HG02798 (cell line): Measurements from ENCODE around the gene PPFIA3.
"Not testable (repeated sequence)": the region's sequence is repeated elsewhere in the genome, so short reads cannot be mapped to it uniquely, and the experiment has no call there.

ENCODE experiments used
- ATAC-seq: cut with Tn5 transposase; IDR thresholded peaks from one replicate; pipeline ENCODE4 v1.9.1; 2021; ENCODE audit warnings: mild to moderate bottlenecking; ENCODE audit not compliant: unreplicated experiment, poor library complexity

Gene PPFIA3

GRCh38 chr19:49120868-49121267, 1.5 kb downstream of the PPFIA3 start:
- no peak for ATAC-seq

DNA sequence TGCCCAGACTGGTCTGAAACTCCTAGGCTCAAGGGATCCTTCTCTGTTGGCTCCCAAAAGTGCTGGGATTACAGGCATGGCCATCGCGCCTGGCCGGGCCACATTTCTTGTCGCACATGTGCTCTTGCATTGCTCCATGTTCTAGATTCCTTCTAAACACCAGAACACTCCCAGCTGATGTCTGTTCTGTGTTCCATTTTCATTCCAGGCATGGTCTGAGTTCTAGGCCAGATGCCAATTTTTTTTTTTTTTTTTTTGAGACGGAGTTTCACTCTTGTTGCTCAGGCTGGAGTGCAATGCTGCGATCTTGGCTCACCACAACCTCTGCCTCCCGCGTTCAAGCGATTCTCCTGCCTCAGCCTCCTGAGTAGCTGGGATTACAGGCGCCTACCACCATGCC, 2.5 kb downstream of the PPFIA3 start:
- ATAC-seq, result not testable (repeated sequence)

GRCh38 chr19:49123285-49123684, 3.9 kb downstream of the PPFIA3 start:
- ATAC-seq, result not testable (repeated sequence)

GRCh38 chr19:49125025-49125731, 5.8 kb downstream of the PPFIA3 start:
- ATAC-seq, result no peak

GRCh38 chr19:49126575-49126974, 7.2 kb downstream of the PPFIA3 start:
- no peak for ATAC-seq

GRCh38 chr19:49127225-49127624, 7.9 kb downstream of the PPFIA3 start:
- ATAC-seq, result not testable (repeated sequence)

DNA sequence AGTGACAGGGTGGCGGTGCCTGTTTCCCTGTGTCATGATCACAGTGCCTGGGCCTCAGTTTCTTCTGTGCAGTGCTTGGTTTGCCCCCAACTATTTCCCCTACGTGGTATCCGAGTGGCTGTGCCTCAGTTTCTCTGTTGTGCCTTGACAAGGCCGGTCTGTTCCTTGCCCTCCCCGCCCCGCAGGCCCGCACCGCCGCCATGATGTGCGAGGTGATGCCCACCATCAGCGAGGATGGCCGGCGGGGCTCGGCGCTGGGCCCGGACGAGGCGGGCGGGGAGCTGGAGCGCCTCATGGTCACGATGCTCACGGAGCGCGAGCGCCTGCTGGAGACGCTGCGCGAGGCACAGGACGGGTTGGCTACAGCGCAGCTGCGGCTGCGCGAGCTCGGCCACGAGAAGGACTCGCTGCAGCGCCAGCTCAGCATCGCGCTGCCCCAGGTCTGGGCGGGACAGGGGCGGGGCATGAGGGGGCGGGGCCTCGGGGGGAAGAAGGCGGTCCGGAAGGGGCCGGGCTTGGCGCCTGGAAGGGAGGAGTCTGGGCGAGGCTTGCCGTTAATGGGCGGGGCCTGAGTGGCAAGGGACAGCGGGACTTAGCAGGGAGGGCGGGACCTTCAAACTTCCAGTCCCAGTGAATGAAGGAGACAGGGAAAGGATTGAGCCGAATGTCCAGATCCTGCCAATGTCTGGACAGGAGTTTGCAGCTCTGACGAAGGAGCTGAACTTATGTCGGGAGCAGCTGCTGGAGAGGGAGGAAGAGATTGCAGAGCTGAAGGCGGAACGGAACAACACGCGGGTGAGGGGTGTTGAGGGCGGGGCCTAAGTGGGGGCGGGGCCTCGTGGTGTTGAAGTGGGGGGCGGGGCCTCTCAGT, 8.6 kb downstream of the PPFIA3 start:
- ATAC-seq, result peak; percentile 86

DNA sequence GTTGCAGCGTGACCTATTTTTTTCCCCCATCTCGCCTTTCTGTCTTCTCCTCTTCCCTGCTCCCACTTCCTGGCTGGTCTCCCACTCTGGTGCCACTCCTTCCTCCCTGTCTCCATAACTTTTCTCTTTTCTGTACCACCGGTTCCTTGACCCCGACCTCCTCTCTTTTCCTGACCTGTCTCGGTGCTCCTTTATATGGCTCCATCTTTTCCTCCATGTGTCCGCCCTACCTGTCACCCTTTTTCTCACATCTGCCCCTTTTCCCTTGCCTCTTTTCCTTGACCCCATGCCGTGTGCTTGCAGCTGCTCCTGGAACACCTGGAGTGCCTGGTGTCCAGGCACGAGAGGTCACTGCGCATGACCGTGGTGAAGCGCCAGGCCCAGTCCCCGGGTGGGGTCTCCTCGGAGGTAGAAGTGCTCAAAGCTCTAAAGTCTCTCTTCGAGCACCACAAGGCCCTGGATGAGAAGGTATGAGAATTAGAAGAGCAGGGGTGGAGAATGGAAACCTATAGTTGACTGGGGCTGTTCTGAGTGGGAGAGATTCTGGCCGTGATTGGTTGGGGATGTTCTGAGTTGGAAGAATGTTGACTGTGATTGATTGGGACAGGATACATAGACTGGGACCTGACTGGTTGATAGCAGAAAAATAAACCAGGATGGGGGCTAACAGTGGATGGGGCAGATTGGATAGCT, 9.3 kb downstream of the PPFIA3 start:
- ATAC-seq, result no peak

DNA sequence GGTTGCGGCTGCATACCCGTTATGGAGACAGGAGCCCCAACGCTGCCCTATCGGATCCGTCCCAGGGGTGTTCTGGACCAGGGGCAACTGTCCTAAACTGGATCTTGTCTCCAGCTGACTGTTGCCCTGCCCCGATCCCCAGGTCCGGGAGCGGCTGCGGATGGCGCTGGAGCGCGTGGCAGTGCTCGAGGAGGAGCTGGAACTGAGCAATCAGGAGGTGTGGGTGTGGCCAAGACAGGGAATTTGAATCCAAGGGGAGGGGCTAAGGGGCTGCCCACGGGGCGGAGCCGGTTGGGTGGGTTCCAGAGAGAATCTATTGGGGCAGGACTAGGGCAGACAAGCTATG, 9.9 kb downstream of the PPFIA3 start:
- no peak for ATAC-seq

DNA sequence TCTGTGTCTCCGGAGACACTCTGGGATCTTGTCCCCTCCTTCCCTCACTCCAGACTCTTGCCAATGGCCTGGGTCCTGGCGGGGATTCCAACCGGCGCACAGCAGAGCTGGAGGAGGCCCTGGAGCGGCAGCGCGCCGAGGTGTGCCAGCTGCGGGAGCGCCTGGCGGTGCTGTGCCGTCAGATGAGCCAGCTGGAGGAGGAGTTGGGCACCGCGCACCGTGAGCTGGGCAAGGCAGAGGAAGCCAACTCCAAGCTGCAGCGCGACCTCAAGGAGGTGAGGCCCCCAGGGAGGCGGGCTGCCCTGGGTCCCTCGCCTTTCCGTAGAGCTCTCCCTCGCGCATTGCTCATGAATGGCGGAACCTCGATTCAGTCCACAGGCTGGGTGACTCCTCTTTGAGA, 11.0 kb downstream of the PPFIA3 start:
- no peak for ATAC-seq

GRCh38 chr19:49132974-49133609, 13.7 kb downstream of the PPFIA3 start:
- ATAC-seq, result no peak

DNA sequence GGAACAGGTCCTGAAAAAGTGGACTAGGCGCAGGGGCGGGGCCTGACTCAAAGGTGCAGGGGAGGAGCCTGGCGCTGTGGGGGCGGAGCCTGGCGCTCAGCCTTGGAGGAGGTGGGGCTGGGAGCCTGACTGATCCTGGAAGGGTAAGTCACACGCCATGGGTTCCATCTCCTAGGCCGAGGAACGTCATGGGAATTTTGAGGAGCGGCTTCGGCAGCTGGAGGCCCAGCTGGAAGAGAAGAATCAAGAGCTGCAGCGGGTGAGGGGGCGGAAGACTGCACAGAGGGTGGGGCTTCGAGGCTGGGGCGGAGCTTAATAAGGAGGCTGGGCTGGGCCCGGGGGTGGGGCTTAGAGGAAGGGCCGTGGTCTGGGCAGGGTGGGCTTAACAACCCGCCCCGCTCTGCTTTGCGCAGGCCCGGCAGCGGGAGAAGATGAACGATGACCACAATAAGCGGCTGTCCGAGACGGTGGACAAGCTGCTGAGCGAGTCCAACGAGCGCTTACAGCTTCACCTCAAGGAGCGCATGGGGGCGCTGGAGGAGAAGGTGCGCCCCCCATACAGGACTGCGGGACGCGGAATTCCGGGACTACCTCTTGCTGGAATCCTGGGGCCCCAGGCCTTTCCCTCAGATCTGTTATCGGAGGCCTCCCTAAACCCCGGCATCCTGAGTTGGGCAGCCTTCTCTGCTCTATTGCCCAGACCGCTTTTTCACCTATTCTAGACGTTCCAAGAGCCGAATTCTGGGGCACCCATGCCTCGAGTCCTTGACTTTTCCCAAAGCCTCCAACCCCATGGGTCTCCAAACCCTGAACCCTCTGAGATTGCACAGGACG, 14.5 kb downstream of the PPFIA3 start:
- ATAC-seq, result no peak

DNA sequence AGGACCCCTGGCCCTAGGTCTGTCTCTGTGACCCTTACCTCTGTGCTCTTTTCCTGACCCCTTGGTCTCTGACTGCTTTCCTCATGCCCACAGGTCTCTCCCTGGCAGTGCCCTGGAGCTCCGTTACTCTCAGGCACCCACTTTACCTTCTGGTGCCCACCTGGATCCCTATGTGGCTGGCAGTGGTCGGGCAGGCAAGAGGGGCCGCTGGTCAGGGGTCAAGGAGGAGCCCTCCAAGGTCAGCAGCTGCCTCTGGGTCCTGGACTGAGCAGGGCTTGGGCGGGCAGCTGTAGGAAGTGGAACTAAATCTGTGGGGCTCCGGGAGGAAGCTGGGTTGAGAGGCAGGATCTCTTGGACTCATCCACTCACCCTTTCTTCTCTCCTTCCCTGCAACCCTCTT, 16.3 kb downstream of the PPFIA3 start:
- no peak for ATAC-seq

GRCh38 chr19:49136771-49137171, 17.4 kb downstream of the PPFIA3 start:
- no peak for ATAC-seq

DNA sequence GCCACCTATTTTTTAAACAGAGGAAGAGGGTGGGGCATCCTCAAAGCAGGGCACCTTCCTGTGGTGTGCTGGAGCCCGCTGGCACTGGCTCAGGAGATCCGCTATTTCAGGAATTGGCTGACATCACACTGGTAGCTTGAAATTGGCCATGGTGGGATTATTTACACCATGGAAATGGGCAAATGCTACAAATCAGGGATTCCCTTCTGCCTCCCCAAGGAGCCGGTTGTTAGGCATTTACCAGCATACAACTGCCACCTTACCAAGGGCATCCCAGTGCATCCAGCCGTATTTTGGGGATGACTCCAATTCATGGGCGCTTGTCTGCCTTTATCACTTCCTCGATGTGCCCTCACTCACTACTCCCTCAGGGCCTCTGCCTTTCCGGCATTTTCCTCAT, 21.6 kb downstream of the PPFIA3 start:
- ATAC-seq, result no peak

DNA sequence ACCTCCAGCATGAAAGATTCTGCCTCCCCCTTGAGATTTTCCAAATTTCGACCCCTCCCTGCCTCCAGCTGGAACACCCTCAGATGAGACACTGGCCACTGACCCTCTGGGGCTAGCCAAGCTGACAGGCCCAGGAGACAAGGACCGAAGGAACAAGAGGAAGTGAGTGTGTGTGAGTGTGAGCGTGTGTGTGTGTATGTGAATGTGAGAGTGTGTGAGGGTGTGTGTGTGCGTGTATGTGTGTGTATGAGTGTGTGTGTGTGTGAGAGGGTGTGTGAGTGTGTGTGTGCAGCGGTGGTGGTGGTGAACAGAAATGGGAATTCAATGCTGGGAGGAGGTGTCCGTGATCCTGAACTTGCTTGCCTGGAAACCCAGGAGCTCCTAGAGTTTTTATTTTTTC, 22.0 kb downstream of the PPFIA3 start:
- no peak for ATAC-seq

DNA sequence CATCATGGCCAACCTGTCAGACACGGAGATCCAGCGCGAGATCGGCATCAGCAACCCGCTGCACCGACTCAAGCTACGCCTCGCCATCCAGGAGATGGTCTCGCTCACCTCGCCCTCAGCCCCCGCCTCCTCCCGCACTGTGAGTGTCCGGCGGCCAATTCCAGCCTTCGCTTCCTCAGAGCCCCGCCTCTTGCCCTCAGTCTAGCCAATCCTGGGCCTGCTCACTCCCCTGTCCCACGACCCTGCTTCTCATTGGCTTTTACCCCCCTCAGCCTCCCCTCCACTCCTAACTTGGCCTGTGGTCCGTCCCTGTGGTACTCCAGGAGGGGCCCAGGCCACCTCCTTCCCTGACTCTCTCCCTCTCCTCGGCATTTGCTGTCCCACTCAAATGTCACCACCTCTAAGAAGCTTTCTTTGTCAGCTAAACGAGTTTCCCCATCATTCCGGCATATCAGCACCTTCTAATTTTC, 23.6 kb downstream of the PPFIA3 start:
- peak; percentile 57 for ATAC-seq

DNA sequence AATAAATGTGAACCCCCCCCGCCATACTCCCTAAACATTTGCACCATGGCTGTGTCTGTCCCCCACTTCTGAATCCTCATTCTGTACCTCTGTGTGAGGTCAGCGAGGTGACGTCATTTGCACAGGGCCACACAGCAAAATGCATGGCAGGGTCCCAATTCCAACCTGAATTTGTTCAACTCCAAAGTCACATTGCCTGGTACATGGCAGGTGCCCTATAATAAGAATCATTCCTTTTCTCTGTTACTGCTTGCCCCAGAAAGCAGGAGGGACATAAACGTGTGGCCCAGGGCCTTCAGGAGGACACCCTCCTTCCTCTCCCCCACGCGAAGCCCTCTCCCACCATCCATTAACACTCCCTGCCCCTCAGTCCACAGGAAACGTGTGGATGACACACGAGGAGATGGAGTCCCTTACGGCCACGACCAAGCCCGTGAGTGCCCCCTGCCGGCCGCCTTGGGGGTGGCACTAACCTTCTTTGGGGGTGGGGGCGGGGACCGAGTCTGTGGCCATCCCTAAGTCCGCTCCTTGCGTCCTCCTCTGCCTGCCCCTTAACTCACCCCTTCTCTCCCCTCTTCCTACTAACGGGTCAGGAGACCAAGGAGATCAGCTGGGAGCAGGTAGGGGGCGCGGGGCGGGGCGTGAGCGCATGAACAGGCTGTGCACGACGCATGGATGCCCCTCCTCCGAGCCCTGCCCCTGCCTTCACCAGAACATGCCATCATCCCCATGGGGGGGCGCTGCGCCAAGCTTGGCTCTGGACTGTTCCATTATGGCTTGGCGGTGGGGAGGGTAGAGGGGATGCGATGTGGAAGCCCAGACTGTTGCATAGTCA, 26.4 kb downstream of the PPFIA3 start:
- no peak for ATAC-seq

DNA sequence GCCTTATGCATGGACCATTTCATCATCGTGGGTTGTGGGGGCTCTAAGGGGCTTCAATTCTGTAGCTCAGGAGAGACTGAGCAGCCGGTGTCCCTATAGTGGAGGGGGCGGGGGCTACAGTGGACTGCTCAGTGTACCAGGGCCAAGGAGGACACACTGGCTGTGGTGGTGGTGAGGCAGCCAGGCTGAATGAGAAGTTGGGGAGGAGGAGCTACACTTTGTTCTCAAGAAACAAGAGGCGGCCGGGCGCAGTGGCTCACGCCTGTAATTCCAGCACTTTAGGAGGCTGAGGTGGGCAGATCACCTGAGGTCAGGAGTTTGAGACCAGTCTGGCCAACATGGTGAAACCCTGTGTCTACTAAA, 27.0 kb downstream of the PPFIA3 start:
- ATAC-seq, result not testable (repeated sequence)
